ENCODE results near the gene SLC9A8. TPM values are rescaled to one million over a fixed set of nuclear protein-coding genes. Genes with fewer than 3 reads are reported as not detected.

SLC9A8 gene
- total RNA-seq, 4 donors from 2014 or later: 4.8 to 8.1 (median 7.0) TPM

- TF ChIP-seq CTCF (IDR thresholded peaks at IDR 0.05) (no peak), POLR2A (IDR thresholded peaks at IDR 0.05) (no peak)
- 80 to 89% methylated on average over 4 of the region's 4 CpGs for WGBS, 2 donors
- no peak overlapping the region for H3K4me3 ChIP-seq (ENCODE audit: low read depth, poor library complexity, severe bottlenecking)
- intact Hi-C loops (cut with DNase I; ENCODE audit: low total_unique reads): no loop called here
- DNase-seq (ENCODE audit: low spot score in 2 of 2): no peak
Measured at GRCh38 chr20:49843770-49844380, 31.2 kb downstream of the SLC9A8 start.

GRCh38 chr20:49845060-49845459 lies 32.4 kb downstream of the SLC9A8 start:
- WGBS, 2 donors: 59 to 80% methylated on average over 1 of the region's 1 CpG
- no peak overlapping the region for H3K4me3 ChIP-seq (ENCODE audit: low read depth, poor library complexity, severe bottlenecking)
- intact Hi-C loops (cut with DNase I; ENCODE audit: low total_unique reads): loop anchor here (5.0 kb wide), 1 partner anchor 233 kb away; no protein-coding TSS in a partner anchor
- no peak for TF ChIP-seq CTCF (IDR thresholded peaks at IDR 0.05)
- TF ChIP-seq POLR2A (IDR thresholded peaks at IDR 0.05): no peak
- no peak for DNase-seq (ENCODE audit: low spot score in 2 of 2)

DNA sequence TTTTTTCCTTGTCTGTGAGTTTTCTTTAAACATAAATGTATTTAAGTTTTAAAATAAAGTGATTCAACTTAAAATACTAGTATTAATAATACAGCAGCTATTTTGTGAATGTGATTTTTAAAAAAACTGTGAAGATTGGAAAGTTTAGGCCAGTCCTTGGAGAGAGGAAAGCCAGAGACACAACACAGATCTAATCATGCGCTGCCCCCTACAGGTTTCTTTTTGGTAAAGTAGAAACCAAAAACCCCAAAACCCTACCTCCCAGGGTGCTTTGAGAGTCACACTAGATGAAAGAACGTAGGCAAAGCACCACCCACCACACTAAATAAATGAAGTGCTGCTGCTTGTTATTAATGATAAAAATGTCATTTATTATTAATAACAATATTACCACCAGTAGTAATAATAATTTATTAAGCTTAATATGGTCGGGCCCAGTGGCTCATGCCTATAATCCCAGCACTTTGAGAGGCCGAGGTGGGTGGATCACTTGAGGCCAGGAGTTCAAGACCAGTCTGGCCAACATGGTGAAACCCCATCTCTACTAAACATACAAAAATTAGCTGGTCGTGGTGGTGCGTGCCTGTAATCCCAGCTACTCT lies 33.7 kb downstream of the SLC9A8 start:
- H3K4me3 ChIP-seq (ENCODE audit: low read depth, poor library complexity, severe bottlenecking): no peak overlapping the region
- intact Hi-C loops (cut with DNase I; ENCODE audit: low total_unique reads): loop anchor here (5.0 kb wide), 1 partner anchor 234 kb away; no protein-coding TSS in a partner anchor
- peak in 1 of 2 donors; percentile 33 for DNase-seq (ENCODE audit: low spot score in 2 of 2)
- 73 to 79% methylated on average over 6 of the region's 6 CpGs for WGBS, 2 donors
- no peak for TF ChIP-seq CTCF (IDR thresholded peaks at IDR 0.05)
- no peak for TF ChIP-seq POLR2A (IDR thresholded peaks at IDR 0.05)

- TF ChIP-seq POLR2A (IDR thresholded peaks at IDR 0.05) (no peak), CTCF (IDR thresholded peaks at IDR 0.05) (no peak)
- intact Hi-C loops (cut with DNase I; ENCODE audit: low total_unique reads): no loop called here
- no peak for DNase-seq (ENCODE audit: low spot score in 2 of 2)
- H3K4me3 ChIP-seq (ENCODE audit: low read depth, poor library complexity, severe bottlenecking): no peak overlapping the region
- WGBS, 2 donors: 53 to 64% methylated on average over 8 of the region's 8 CpGs
Measured at GRCh38 chr20:49850463-49851230, 38.0 kb downstream of the SLC9A8 start.

- intact Hi-C loops (cut with DNase I; ENCODE audit: low total_unique reads): no loop called here
- peak in 1 of 2 donors; percentile 54 for DNase-seq (ENCODE audit: low spot score in 2 of 2)
- no peak overlapping the region for H3K4me3 ChIP-seq (ENCODE audit: low read depth, poor library complexity, severe bottlenecking)
- WGBS, 2 donors: 60 to 67% methylated on average over 3 of the region's 3 CpGs
- TF ChIP-seq CTCF (IDR thresholded peaks at IDR 0.05) (no peak), POLR2A (IDR thresholded peaks at IDR 0.05) (no peak)
Measured at GRCh38 chr20:49851231-49851705, 38.6 kb downstream of the SLC9A8 start.
